Measurements from ENCODE around the gene GDAP1L1.
A peak's percentile ranks its signal among the peaks of the same experiment; 100 is the strongest.

The GDAP1L1 gene

GRCh38 chr20:44247131-44247571, at the start of gene GDAP1L1:
TSS of gene GDAP1L1 (plus strand) at chr20:44247308. CDS start at chr20:44247335, 27 bp downstream.
- DNase-seq: peak; percentile 84

GRCh38 chr20:44198872-44199271, 48.2 kb upstream of the GDAP1L1 start:
- DNase-seq: no peak

GRCh38 chr20:44199877-44200276, 47.2 kb upstream of the GDAP1L1 start:
- no peak for DNase-seq

GRCh38 chr20:44200371-44200770, 46.7 kb upstream of the GDAP1L1 start:
- no peak for DNase-seq

GRCh38 chr20:44200983-44201382, 46.1 kb upstream of the GDAP1L1 start:
- DNase-seq: no peak

DNA sequence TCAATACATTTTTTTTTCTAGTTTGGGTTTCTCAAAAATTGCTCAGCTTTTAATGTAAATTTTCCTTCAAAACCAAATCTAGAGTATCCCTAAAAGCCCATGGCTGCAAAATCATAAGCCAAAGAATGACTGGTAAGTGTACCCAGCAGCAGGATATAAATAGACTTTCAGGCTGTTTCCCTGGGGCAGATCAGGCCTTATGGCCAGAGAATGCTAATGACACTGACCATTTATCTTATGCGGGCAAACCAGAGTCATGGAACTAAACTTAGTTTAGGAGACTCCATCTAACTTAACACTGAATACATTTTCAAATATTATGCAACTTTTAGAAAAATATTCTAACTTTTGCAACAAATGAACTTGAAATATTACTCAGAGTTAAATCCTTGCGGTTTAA, 43.9 kb upstream of the GDAP1L1 start:
- no peak for DNase-seq

GRCh38 chr20:44204156-44204831, 42.8 kb upstream of the GDAP1L1 start:
- no peak for DNase-seq

- no peak for DNase-seq
Observed at GRCh38 chr20:44204832-44205215, 42.3 kb upstream of the GDAP1L1 start.

DNA sequence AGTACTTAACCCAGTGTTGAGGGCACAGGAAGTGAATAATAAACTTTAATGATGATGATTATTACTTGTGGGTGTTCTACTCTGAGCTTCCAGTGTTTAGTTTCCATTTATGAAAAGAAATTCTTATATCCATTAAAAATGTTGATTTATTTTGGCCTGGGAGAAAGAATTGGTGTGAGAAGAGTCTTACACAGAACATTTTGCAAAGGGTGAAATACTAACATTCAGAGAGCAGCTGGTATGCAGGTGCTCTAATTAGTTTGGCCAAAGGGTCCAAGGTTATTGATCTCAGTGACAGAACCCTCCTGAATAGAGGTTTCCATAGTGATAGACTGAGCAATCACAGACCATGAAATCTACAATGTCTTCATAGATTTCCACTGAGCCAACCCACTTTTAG, 41.0 kb upstream of the GDAP1L1 start:
- no peak for DNase-seq

- DNase-seq: no peak
Observed at GRCh38 chr20:44207126-44207723, 39.9 kb upstream of the GDAP1L1 start.

DNA sequence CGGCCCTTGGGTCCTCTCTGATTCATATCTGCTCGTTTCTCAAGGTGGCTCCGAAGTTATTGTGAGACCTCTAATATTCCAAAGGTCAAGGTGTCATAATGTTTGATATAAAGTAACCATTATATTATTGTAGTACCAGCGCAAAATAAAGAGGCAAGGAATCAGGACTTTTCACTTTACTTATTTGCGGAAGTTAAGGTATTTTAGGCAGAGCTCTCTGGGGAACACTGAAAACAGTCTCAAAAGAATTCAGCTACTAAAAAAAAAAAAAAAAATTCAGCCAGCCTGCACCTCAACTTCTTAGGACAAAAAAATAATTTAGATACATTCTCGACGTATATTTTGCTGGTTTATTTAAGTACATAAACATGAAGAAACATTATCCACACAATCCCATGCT, 38.9 kb upstream of the GDAP1L1 start:
- DNase-seq: no peak

- DNase-seq: no peak
Observed at GRCh38 chr20:44208770-44209169, 38.3 kb upstream of the GDAP1L1 start.

- DNase-seq: peak; percentile 82
Observed at GRCh38 chr20:44209686-44210405, 37.3 kb upstream of the GDAP1L1 start.

DNA sequence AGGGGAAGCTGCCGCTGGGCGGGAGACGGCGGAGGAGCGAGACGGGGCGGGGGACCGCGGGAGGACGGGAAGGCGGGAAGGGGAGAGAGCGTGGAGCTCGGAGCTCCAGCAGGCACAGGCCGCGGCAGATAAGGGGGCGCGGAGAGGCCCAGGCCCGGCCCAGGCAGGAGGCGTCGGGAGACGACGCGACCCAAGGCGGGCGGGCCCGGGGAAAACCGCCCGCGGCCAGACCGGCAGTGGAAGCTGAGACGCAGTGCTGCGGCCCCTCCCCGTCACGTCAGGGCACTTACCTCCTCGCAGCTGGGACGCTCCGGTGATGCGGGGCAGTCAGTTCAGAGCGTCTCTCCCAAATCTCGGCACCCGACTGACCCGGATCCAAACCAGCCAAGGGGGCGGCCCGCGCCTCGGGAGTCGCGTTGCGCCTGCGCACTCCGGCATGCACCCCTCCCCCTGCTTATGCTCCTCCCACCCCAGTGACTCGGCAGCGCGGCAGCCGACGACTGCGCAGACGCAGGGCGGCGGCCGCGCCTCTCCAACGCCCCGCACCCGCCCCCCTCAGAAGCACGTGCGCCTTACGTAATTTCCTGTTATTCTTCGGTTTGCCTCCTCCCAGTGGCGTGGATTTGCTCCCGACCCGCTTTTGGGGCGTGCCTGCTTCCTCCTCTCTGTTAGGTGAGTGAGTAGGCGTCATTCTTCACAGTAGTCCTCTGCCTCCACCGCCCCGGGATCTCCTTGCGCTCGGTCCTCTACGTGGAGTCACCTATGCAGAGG, 36.5 kb upstream of the GDAP1L1 start, which contains the start of gene OSER1:
OSER1 (minus strand) TSS at position 366 of the 771 bp plus-strand sequence. CDS start 3,814 bp downstream, outside the sequence.
- peak; percentile 99 for DNase-seq

DNA sequence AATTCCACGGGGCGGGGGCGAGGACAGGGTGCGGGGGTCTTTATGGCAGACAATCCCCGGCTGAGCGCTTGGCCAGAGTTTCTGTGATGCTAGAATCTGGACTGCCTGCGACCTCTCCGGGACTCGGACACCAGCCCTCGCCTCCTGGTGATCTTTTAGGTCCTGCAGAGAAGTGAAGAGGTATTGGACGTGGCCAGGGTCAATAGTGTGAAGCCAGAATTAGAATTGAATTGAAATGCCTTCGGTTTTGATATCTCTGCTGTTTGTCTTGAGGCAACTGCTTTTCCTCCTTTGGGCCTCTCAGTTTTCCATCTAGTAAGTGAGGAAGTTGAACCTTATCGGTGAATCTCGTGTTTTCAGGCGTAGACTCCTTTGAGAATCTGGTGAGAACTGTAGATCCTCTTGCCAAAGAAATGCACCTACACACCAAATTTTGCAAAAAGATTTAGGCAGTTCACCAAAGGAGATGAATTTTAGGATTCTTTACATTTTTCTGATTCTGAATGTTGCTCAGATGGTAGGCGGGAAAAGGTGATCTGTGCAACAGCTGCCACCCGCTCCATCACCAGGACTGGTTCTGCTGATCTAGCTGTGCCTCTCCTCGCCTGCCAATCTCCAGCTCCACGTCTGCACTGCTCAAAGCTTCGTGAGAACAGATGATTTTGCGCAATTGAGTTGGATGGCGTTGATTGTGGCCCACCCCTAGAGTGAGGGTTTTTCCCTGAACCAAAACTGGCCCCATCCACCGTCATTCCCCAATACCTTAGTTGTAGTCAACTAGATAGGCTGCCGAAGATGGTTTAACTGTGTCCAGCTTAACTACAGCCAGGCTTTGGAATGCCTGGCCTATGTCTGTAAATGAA, 35.7 kb upstream of the GDAP1L1 start:
- no peak for DNase-seq

- no peak for DNase-seq
Observed at GRCh38 chr20:44212792-44213191, 34.3 kb upstream of the GDAP1L1 start.

- peak; percentile 87 for DNase-seq
Observed at GRCh38 chr20:44215125-44215524, 32.0 kb upstream of the GDAP1L1 start.

- DNase-seq: peak; percentile 87
Observed at GRCh38 chr20:44217342-44218092, 29.6 kb upstream of the GDAP1L1 start.

GRCh38 chr20:44218446-44218845, 28.7 kb upstream of the GDAP1L1 start:
- DNase-seq: no peak

DNA sequence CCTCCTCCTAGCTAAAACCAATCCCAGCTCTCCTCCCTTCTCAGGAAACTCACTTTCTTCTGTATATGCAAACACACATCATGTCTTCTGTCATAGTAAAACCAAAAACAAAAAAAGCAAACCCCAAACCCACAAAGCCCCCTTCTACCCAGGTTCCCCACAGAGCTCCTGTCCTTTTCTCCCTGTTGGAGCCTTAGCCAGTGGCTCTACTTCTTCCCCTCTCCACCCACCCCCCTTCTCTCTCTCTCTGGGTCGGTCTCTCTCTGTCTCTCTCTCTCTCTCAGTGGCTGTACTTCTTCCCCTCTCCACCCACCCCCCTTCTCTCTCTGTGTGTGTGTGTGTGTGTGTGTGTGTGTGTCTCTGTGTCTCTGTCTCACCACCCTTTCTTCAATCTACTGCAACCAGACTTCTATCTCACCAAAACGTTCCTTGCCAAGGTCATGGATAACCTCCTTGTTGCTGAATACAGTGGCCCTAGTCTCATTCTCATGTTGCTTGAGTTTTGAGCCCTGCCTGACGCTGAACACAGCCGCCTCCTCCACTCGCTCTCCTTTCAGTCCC, 27.9 kb upstream of the GDAP1L1 start:
- peak; percentile 63 for DNase-seq

DNA sequence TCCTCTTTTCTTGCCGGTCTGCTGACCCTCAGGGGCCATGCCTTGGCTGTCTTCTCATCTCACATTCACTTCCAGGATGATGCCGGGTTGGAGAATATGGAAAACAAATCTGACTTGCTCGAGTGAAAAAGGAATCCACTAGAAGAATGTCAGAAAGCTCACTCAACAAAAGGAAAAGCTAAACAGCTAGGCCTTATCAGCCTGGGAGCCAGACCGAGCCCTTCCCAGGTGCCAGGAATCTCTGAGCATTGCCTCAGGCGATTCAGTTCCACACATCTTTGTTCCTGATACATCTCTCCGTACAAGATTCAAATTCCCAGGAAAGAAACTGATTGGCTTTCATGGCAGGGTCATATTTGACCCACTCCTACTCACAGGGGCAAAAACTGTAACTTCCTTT, 27.3 kb upstream of the GDAP1L1 start:
- DNase-seq: peak; percentile 80

All from islet precursor cell (in vitro differentiated cells).